HepG2 (cell line): ENCODE measurements around the gene CCDC86.

Experiments used
- ATF2 ChIP-seq: sonication (generic); formaldehyde crosslinking; IDR thresholded peaks from 2 replicates; pipeline ENCODE4 v1.4.0; 2020; ENCODE audit warnings: missing genetic modification reagents
- JUNB ChIP-seq: sonication (generic); formaldehyde crosslinking; IDR thresholded peaks from 2 replicates; pipeline ENCODE4 v1.8.0; 2022; ENCODE audit warnings: missing genetic modification reagents, mild to moderate bottlenecking, borderline replicate concordance
- NONO ChIP-seq, 2 experiments: fragments of 450-650 bp in 1 of 2; sonication (generic) in 1 of 2; formaldehyde crosslinking in 1 of 2; IDR thresholded peaks in 1 of 2; conservative IDR thresholded peaks in 1 of 2; 2 replicates each; pipeline versions ENCODE4 v1.6.1 to v1.8.0; 2017 to 2022; ENCODE audit warnings: mild to moderate bottlenecking in 1 of 2, missing genetic modification reagents in 1 of 2, moderate library complexity in 1 of 2
- PREB ChIP-seq: sonication (generic); formaldehyde crosslinking; IDR thresholded peaks from 2 replicates; pipeline ENCODE4 v1.4.0; 2020; ENCODE audit warnings: missing genetic modification reagents
- RAD21 ChIP-seq: fragments of 450-650 bp; formaldehyde crosslinking; IDR thresholded peaks from 2 replicates; pipeline ENCODE4 v1.5.0; 2020; ENCODE audit warnings: mild to moderate bottlenecking
- ZHX1 ChIP-seq: sonication (generic); formaldehyde crosslinking; IDR thresholded peaks from 2 replicates; pipeline ENCODE4 v1.8.1; 2022; ENCODE audit warnings: low read depth, mild to moderate bottlenecking, missing genetic modification reagents

- TF ChIP-seq ATF2 (CRISPR knock-in tag) (no peak), PREB (no peak), JUNB (CRISPR knock-in tag) (no peak), RAD21 (CRISPR knock-in tag) (no peak), NONO (IDR thresholded peaks at IDR 0.05) (no peak), NONO (CRISPR knock-in tag; conservative IDR thresholded peaks at IDR 0.05) (no peak), ZHX1 (CRISPR knock-in tag) (no peak)
Measured at GRCh38 chr11:60836866-60837515, 4.9 kb upstream of the CCDC86 start.
